ENCODE measurements around the gene SLC25A21. TPM values are rescaled to one million over a fixed set of nuclear protein-coding genes. Genes with fewer than 3 reads are reported as not detected.

SLC25A21 gene
- total and polyA plus RNA-seq, 2 experiments from 2014 or later = 10.6 to 12.1 TPM

GRCh38 chr14:36847366-36847765, 325.0 kb downstream of the SLC25A21 start:
- Mint-ChIP-seq H3K9me3 (no peaks in the 10 kb centered on the region), H3K27me3 (ENCODE audit: insufficient read depth, low read depth, poor library complexity) (peaks cover 3% of the 10 kb centered on the region), H3K27ac (no peak overlapping the region), H3K4me3 (no peak overlapping the region), H3K36me3 (ENCODE audit: low read depth) (no peaks in the 10 kb centered on the region), H3K4me1 (peaks cover 13% of the 10 kb centered on the region; the same call in 2 of the 3 replicates)
- Histone ChIP-seq H3K4me3 (no peak overlapping the region), H3K9me2 (ENCODE audit: insufficient read depth) (no peaks in the 10 kb centered on the region), H4K20me1 (replicated peaks; ENCODE audit: insufficient read depth) (no peaks in the 10 kb centered on the region), H3K4me2 (no peak overlapping the region), H3K79me2 (replicated peaks; ENCODE audit: insufficient read depth) (no peaks in the 10 kb centered on the region), H3K27me3 (ENCODE audit: insufficient read depth) (no peaks in the 10 kb centered on the region), H3K27ac (ENCODE audit: low read depth) (no peak overlapping the region), H3F3A (replicated peaks; ENCODE audit: low read depth) (no peaks in the 10 kb centered on the region), H3K4me1 (ENCODE audit: insufficient read depth) (peaks cover 6% of the 10 kb centered on the region; the same call in 1 of the 2 replicates), H3K36me3 (ENCODE audit: insufficient read depth) (no peaks in the 10 kb centered on the region), H2AFZ (no peak overlapping the region)
- no peak for DNase-seq (ENCODE audit: low spot score)
- ATAC-seq = no peak
- TF ChIP-seq POLR2AphosphoS5 (IDR thresholded peaks at IDR 0.05; ENCODE audit: low read depth) = no peak
- TF ChIP-seq ZNF462 (CRISPR knock-in tag; IDR thresholded peaks at IDR 0.05) = no peak
- TF ChIP-seq NANOG (IDR thresholded peaks at IDR 0.05; ENCODE audit: borderline replicate concordance) = no peak
- no peak for TF ChIP-seq ZNF331 (CRISPR knock-in tag; IDR thresholded peaks at IDR 0.05; ENCODE audit: low read depth)
- no peak for TF ChIP-seq REST (IDR thresholded peaks at IDR 0.05; ENCODE audit: unreplicated experiment)
- TF ChIP-seq ETS1 (IDR thresholded peaks at IDR 0.05) = no peak
- no peak for TF ChIP-seq JUNB (IDR thresholded peaks at IDR 0.05; ENCODE audit: unreplicated experiment)
- TF ChIP-seq ZNF114 (CRISPR knock-in tag; IDR thresholded peaks at IDR 0.05) = no peak
- TF ChIP-seq STAT1 (IDR thresholded peaks at IDR 0.05; ENCODE audit: unreplicated experiment) = no peak
- no peak for TF ChIP-seq CREB1 (CRISPR knock-in tag; IDR thresholded peaks at IDR 0.05; ENCODE audit: low read depth)
- TF ChIP-seq EZH2 (IDR thresholded peaks at IDR 0.05; ENCODE audit: low read depth, unreplicated experiment) = no peak
- TF ChIP-seq CTCF (conservative IDR thresholded peaks at IDR 0.05; ENCODE audit: low read depth in 2 of 2) = no peak
- TF ChIP-seq EZH2phosphoT487 (IDR thresholded peaks at IDR 0.05; ENCODE audit: unreplicated experiment) = no peak

Measured in GM23338 (cell line).